A673 (cell line): ENCODE results near the gene DENND4C.

Experiments
- EZH2 ChIP-seq: fragments of 200-600 bp; sonication (generic); IDR thresholded peaks from 2 replicates; pipeline ENCODE4 v1.6.1; 2017; ENCODE audit warnings: borderline replicate concordance, low read depth, mild to moderate bottlenecking, mixed read lengths, antibody characterized with exemption, low read length; ENCODE audit not compliant: poor library complexity, severe bottlenecking
- TF ChIP-seq, protein P1 (sequence below): fragments of 300-800, 200-600 bp; sonication (generic); conservative IDR thresholded peaks from 2 replicates; pipeline ENCODE4 v1.5.1; 2017; ENCODE audit warnings: low read depth, mild to moderate bottlenecking, antibody characterized with exemption, low read length, moderate library complexity, mixed read lengths

GRCh38 chr9:19372567-19372966 is 142.1 kb downstream of the DENND4C start:
- TF ChIP-seq, protein P1, sequence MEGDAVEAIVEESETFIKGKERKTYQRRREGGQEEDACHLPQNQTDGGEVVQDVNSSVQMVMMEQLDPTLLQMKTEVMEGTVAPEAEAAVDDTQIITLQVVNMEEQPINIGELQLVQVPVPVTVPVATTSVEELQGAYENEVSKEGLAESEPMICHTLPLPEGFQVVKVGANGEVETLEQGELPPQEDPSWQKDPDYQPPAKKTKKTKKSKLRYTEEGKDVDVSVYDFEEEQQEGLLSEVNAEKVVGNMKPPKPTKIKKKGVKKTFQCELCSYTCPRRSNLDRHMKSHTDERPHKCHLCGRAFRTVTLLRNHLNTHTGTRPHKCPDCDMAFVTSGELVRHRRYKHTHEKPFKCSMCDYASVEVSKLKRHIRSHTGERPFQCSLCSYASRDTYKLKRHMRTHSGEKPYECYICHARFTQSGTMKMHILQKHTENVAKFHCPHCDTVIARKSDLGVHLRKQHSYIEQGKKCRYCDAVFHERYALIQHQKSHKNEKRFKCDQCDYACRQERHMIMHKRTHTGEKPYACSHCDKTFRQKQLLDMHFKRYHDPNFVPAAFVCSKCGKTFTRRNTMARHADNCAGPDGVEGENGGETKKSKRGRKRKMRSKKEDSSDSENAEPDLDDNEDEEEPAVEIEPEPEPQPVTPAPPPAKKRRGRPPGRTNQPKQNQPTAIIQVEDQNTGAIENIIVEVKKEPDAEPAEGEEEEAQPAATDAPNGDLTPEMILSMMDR, result no peak
- TF ChIP-seq EZH2, result no peak
